GM21447 (cell line): ENCODE measurements around the gene COMMD3.

Source experiments
- ATAC-seq: cut with Tn5 transposase; IDR thresholded peaks from one replicate; pipeline ENCODE4 v1.9.1; 2021; ENCODE audit not compliant: unreplicated experiment

COMMD3 gene

GRCh38 chr10:22319547-22319979 is 3.4 kb downstream of the COMMD3 start:
- ATAC-seq = no peak

GRCh38 chr10:22319980-22320558 is 3.9 kb downstream of the COMMD3 start:
- ATAC-seq = no peak

GRCh38 chr10:22320591-22321155 is 4.5 kb downstream of the COMMD3 start, which contains the start of gene BMI1:
TSS of gene BMI1 (plus strand) at chr10:22321099. CDS start at chr10:22326450, 5,351 bp downstream.
- ATAC-seq = no peak

- ATAC-seq = no peak
Measured at GRCh38 chr10:22321156-22321923, 5.2 kb downstream of the COMMD3 start.

- ATAC-seq = no peak
Measured at GRCh38 chr10:22321924-22322640, 5.9 kb downstream of the COMMD3 start.

GRCh38 chr10:22322641-22323160 is 6.5 kb downstream of the COMMD3 start:
- ATAC-seq = no peak

- ATAC-seq = no peak
Measured at GRCh38 chr10:22323538-22324305, 7.5 kb downstream of the COMMD3 start.

- no peak for ATAC-seq
Measured at GRCh38 chr10:22324413-22324812, 8.2 kb downstream of the COMMD3 start.

GRCh38 chr10:22324893-22325271 is 8.7 kb downstream of the COMMD3 start:
- ATAC-seq = no peak

GRCh38 chr10:22325272-22326144 is 9.3 kb downstream of the COMMD3 start:
- peak; percentile 54 for ATAC-seq

- ATAC-seq = no peak
Measured at GRCh38 chr10:22326145-22326702, 10.0 kb downstream of the COMMD3 start.

- no peak for ATAC-seq
Measured at GRCh38 chr10:22329150-22329549, 13.0 kb downstream of the COMMD3 start.

GRCh38 chr10:22332116-22332692 is 16.0 kb downstream of the COMMD3 start:
- ATAC-seq = no peak

GRCh38 chr10:22333167-22333974 is 17.2 kb downstream of the COMMD3 start:
- ATAC-seq = no peak

- ATAC-seq = no peak
Measured at GRCh38 chr10:22333975-22334282, 17.7 kb downstream of the COMMD3 start.

GRCh38 chr10:22334414-22335172 is 18.4 kb downstream of the COMMD3 start:
- ATAC-seq = no peak

GRCh38 chr10:22335173-22335933 is 19.2 kb downstream of the COMMD3 start:
- ATAC-seq = peak; percentile 42
